ENCODE measurements around the gene ST3GAL5.
"Not testable (repeated sequence)": the region's sequence is repeated elsewhere in the genome, so short reads cannot be mapped to it uniquely, and the experiment has no call there.

ST3GAL5 gene

GRCh38 chr2:85888684-85889626 is at the start of gene ST3GAL5:
Gene ST3GAL5 (minus strand): TSS chr2:85888990. CDS start chr2:85888905, 85 bp downstream.
- DNase-seq (peak; percentile 96), ATAC-seq (peak; percentile 84)

- ATAC-seq (no peak), DNase-seq (no peak)
These were observed 49.7 kb upstream of the ST3GAL5 start for GRCh38 chr2:85938456-85938855.

- ATAC-seq (no peak), DNase-seq (no peak)
These were observed 48.3 kb upstream of the ST3GAL5 start for GRCh38 chr2:85937069-85937439.

- DNase-seq (no peak), ATAC-seq (no peak)
These were observed 47.8 kb upstream of the ST3GAL5 start for GRCh38 chr2:85936421-85937068.

- DNase-seq (no peak), ATAC-seq (no peak)
These were observed 47.0 kb upstream of the ST3GAL5 start for GRCh38 chr2:85935746-85936208.

GRCh38 chr2:85935170-85935745 is 46.5 kb upstream of the ST3GAL5 start:
- DNase-seq (no peak), ATAC-seq (no peak)

GRCh38 chr2:85933753-85934594 is 45.2 kb upstream of the ST3GAL5 start:
- ATAC-seq (peak; percentile 84), DNase-seq (no peak)

GRCh38 chr2:85931151-85931550 is 42.4 kb upstream of the ST3GAL5 start:
- not testable (repeated sequence) for ATAC-seq, DNase-seq

GRCh38 chr2:85930129-85931124 is 41.6 kb upstream of the ST3GAL5 start:
- ATAC-seq (no peak), DNase-seq (no peak)

GRCh38 chr2:85929096-85930050 is 40.6 kb upstream of the ST3GAL5 start:
- no peak for ATAC-seq
- no peak for DNase-seq

- no peak for DNase-seq
- no peak for ATAC-seq
These were observed 38.3 kb upstream of the ST3GAL5 start for GRCh38 chr2:85926931-85927661.

GRCh38 chr2:85926526-85926925 is 37.7 kb upstream of the ST3GAL5 start:
- DNase-seq (no peak), ATAC-seq (no peak)

- no peak for ATAC-seq
These were observed 36.5 kb upstream of the ST3GAL5 start for GRCh38 chr2:85925216-85925671.

GRCh38 chr2:85924522-85924921 is 35.7 kb upstream of the ST3GAL5 start:
- DNase-seq (no peak), ATAC-seq (no peak)

More at GRCh38 chr2:85925216-85925671, 36.5 kb upstream of the ST3GAL5 start:
- no peak for DNase-seq

- DNase-seq, result no peak
- no peak for ATAC-seq
These were observed 33.4 kb upstream of the ST3GAL5 start for GRCh38 chr2:85922199-85922598.

- DNase-seq (no peak), ATAC-seq (no peak)
These were observed 32.9 kb upstream of the ST3GAL5 start for GRCh38 chr2:85921659-85922058.

GRCh38 chr2:85920810-85921545 is 32.2 kb upstream of the ST3GAL5 start:
- DNase-seq, result no peak
- ATAC-seq, result no peak
